Stimulated activated CD4-positive, alpha-beta T cell treated with anti-CD3 and anti-CD28 coated beads, Interleukin-4, amount 100 ng/mL, for 24 hours (primary cell): ENCODE measurements around the gene IL1B.
"Not testable (repeated sequence)": the region's sequence is repeated elsewhere in the genome, so short reads cannot be mapped to it uniquely, and the experiment has no call there.

Experiments
- DNase-seq: peaks from one replicate; pipeline ENCODE4 v3.0.0-alpha.2; 2020

Gene IL1B

DNA sequence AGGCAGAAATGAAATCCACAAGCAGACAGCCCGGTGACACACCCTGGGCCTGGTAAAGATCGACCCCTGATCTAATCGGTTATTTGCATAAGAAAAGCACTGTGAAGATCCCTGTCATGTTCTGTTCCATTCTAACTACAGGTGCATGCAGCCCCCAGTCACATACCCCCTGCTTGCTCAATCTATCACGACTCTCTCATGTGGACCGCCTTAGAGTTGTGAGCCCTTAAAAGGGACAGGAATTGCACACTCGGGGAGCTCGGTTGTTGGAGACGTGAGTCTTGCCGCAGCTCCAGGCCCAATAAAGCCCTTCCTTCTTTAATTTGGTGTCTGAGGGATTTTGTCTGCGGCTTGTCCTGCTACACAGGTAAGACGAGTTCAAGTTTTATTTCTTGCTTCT is 13.4 kb upstream of the IL1B start:
- no peak for DNase-seq

DNA sequence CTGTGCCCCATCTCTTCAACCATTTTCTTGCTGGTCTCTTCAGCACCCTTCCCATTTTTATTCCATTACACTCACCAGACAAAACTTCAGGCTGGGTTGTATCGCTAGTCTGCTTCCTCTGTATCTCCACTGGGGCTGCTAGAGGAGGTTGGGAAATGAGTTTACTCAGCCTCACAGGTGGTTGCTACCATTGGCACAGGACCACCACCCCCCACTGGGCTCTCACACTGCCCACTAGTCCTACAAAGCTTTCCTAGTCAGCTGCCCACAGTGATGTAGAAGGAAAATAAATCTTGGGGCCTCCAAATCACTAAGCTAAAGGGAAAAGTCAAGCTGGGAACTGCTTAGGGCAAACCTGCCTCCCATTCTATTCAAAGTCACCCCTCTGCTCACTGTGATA is 12.3 kb upstream of the IL1B start:
- DNase-seq, result no peak

DNA sequence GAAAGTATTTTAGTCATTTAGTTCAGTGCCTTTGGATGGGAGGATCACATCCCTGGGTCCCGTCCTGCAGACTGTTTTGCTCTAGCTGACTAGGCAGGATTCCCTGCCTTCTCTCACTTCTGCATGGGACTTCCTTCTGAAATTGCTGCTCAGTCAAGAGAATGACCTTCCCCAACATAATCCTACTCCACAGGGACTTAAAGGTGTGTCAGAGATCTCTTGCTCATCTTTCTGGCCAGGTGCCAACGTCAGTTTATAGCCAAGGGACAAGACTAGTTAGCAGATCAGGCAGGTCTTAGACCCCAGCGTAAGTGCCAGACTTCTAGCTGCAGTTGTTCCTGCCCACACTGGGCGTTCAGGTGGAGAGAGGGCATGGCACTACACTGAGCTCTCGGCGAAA is 9.5 kb upstream of the IL1B start:
- DNase-seq, result no peak

- no peak for DNase-seq
Measured at GRCh38 chr2:112843836-112844235, 7.3 kb upstream of the IL1B start.

DNA sequence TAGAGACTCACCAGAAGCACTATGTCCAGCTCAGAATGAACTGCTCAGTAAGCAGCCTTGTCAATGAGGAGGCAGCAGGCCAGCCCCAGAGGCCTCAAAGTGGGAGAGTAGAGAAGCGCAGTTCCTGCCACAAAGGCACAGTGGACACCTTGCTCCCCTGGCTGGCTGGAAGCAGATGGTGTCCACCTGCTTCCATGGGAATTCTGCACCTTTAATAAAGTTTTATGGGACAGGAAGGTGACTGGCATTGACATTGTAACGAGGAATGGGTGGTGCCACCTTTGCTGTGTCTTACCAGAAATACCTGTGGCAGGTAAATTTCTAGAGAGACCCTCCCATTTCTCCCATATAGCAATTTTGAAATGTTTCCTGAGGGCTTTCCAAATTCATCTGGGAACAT is 6.7 kb upstream of the IL1B start:
- no peak for DNase-seq

DNA sequence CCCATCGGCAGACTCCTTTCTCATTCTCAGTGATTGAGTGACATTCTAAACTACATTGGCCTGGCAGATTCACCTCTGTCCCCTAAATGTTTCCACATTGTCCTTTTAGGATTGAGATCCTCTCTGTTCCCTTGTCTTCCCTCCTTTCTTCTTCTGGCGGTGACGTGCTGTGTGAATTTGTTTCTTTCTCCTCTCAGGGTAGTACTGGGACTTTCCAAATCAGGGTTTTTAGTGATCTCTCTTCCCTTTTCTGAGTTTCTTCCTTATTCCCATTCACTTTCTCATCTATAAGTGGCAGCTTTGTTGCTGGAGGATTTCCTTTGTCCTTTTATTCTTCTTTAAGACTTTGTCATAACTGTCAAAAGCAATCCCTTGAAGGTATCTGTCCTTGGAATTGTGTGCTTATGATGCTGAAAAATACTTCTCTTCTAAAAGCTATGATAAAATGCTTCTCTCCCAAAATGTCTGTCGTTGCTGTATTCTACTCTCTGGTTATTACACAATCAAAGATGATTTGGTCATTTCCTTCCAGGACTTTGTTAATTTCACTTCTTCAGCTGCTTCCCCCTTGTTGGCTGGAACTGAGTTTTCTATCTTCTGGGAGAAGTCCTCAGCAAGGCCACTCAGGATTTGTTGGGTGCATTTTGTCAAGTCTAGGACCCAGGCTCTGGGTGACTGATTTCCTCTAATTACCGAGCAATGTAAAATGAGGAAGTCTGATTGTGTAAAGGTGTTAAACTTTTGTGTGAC is 4.9 kb upstream of the IL1B start:
- no peak for DNase-seq

- DNase-seq, result no peak
Measured at GRCh38 chr2:112840068-112840445, 3.5 kb upstream of the IL1B start.

DNA sequence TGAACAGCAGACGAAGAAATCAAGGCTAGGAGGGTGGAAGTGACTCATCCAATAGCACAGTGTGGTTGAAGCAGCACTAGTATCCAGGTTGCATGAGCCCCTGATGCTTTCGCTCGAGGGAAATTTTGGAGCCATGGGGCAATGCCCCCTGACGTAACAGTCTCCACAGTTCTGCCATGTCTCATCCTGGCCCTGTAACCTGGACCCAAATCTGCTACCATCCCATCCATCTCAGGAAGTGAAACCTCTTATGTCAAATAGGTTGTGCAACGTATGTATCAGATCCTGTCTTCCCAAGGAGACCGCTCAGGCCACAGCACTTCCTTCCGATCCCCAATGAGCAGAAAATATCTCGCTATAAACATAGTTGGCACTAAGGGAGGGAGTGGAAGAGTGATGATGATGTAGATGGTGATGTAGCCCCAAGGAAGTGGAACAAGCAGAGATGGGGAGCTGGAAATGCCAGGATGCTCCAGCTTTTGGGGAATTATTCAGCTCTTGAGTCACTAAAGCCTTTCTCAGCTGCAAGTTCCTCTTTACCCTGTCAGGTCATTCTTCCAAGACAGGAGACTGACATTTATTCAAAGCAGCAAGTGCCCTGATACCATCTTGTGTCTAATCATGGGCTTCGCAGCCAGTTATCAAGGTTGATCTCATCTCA is 3.0 kb upstream of the IL1B start:
- DNase-seq, result no peak

- no peak for DNase-seq
Measured at GRCh38 chr2:112836163-112836560, 417 bp downstream of the IL1B start.

DNA sequence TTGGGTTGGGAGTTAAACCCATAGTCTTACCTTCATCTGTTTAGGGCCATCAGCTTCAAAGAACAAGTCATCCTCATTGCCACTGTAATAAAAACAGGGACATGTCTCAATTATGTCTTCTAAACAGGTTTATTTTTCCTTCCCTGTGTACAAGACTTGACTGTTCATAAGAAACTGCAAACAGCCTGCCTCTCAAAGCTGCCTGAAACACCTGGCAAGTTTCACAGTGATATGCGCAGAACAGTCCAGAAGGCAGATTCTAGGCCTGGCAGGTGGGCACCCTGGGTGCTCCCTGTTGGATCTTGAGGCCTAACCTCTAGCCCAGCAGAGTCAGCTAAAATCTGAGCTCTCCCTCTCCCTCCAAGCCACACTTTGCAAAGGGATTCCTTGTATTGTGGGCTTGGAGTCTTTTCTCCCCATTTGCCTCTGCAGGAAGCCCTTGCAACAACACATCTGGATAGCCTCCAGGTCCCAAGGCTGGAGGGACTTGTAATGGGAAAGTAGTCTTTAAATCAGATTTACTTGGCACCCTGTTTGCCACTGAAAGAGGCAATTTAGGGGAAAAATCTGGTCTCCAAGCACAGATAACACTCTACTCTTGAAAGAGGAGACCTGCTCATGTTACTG is 930 bp downstream of the IL1B start:
- DNase-seq, result no peak

GRCh38 chr2:112835061-112835501 is 1.5 kb downstream of the IL1B start:
- DNase-seq, result no peak

DNA sequence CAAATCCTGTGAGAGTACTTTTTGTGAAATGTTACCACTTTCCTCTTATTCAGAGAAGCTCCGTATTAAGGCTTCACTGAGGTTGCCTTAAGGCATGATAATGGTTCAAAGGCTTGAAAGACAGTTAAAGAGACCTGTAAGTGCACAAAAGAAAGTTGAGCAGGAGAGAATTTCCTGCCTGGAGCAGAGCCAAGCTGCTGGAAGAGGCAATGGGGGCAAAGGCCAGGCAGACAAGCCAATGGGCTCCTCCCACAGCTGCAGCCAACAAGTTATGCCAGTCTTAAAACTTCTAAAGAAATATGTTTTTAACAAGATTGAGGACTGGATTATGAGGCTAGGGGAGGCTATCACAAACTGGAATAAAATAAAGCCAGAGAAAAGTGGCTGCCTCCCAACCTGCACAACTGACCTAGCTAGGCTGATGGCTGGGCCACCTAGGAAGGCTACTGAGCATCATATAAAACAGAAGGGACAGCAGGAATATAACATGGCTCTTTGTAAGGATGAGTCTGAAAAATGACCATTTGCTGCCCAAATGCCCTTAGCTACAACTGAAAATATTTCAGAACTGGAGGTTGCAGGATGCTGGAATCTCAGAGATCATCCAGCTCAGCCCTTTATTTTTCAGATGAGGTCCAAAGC is 2.1 kb downstream of the IL1B start:
- no peak for DNase-seq

DNA sequence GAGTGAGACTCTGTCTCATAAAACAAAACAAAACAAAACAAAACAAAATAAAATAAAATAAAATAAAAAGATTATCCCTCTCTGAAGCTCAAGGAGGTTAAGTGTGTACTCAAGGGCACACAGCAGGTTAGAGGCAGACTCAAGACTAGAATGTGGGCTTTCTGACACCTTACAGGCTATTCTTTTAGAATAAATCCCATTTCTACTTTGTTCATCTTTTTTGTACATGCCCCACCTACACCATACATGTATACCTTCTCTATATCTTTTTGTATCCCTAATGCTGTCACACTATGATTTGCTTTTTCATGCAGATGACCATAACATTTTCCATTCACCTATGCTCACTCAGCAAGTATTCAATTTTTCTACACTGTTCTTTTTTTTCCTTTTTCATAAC is 2.6 kb downstream of the IL1B start:
- no peak for DNase-seq

DNA sequence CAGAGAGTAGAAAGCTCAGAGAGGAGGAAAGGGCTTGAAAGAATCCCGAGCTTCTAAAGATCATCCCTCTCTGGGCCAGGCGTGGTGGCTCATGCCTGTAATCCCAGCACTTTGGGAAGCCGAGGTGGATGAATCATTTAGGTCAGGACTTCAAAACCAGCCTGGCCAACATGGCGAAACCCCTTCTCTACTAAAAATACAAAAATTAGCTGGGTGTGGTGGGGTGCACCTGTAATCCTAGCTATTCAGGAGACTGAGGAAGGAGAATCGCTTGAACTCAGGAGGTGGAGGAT is 3.0 kb downstream of the IL1B start:
- DNase-seq, result not testable (repeated sequence)

- no peak for DNase-seq
Measured at GRCh38 chr2:112832841-112833638, 3.5 kb downstream of the IL1B start.

GRCh38 chr2:112831946-112832840 is 4.4 kb downstream of the IL1B start:
- no peak for DNase-seq

- DNase-seq, result no peak
Measured at GRCh38 chr2:112831513-112831845, 5.1 kb downstream of the IL1B start.

DNA sequence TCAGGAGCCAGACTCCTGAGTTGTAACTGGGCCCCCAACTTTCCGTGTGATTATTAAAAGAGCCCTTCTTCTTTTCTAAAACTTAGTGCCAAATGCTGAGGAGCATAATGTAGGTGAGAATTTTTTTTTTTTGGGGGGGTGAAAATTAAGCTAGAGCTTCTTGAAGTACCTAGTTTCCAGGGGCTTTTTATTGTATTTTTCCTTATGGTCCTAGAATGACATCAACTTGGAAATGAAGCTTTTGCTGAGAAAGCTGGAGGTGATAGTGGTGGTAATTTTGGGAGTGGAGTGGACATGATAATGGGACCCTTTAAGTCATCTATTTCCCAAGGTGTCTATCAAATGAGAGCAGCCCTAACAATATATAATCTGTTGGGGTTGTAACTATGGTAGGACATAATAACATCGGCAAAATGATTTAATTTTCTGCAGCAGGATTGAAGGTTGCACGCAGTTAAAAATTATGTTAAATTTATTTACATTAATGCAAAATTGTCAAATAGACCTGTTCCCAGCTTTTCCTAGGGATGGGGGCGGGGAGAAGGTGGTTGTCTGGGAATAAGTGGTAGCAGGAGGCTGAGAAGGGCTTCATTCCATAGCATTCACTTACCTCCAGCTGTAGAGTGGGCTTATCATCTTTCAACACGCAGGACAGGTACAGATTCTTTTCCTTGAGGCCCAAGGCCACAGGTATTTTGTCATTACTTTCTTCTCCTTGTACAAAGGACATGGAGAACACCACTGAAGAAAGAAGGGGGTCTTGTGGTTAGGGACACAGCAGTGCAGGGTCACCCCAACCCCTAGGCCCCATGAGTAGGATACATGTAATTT is 5.7 kb downstream of the IL1B start:
- no peak for DNase-seq

DNA sequence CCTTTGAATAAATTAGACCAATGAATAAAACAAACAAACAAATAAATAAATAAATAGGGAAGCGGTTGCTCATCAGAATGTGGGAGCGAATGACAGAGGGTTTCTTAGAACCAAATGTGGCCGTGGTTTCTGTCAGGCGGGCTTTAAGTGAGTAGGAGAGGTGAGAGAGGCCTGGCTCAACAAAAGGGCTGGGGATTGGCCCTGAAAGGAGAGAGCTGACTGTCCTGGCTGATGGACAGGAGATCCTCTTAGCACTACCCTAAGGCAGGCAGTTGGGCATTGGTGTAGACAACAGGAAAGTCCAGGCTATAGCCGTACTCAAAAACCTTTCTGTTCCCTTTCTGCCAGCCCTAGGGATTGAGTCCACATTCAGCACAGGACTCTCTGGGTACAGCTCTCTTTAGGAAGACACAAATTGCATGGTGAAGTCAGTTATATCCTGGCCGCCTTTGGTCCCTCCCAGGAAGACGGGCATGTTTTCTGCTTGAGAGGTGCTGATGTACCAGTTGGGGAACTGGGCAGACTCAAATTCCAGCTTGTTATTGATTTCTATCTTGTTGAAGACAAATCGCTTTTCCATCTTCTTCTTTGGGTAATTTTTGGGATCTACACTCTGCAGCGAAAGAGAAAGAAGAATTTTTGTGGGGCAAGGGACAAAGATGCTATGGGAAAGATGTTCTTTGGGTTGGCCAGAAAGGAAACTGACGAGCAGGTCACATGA is 6.5 kb downstream of the IL1B start:
- no peak for DNase-seq

- no peak for DNase-seq
Measured at GRCh38 chr2:112829101-112829960, 7.2 kb downstream of the IL1B start.
